ENCODE results near the gene GFER.

GFER gene

DNA sequence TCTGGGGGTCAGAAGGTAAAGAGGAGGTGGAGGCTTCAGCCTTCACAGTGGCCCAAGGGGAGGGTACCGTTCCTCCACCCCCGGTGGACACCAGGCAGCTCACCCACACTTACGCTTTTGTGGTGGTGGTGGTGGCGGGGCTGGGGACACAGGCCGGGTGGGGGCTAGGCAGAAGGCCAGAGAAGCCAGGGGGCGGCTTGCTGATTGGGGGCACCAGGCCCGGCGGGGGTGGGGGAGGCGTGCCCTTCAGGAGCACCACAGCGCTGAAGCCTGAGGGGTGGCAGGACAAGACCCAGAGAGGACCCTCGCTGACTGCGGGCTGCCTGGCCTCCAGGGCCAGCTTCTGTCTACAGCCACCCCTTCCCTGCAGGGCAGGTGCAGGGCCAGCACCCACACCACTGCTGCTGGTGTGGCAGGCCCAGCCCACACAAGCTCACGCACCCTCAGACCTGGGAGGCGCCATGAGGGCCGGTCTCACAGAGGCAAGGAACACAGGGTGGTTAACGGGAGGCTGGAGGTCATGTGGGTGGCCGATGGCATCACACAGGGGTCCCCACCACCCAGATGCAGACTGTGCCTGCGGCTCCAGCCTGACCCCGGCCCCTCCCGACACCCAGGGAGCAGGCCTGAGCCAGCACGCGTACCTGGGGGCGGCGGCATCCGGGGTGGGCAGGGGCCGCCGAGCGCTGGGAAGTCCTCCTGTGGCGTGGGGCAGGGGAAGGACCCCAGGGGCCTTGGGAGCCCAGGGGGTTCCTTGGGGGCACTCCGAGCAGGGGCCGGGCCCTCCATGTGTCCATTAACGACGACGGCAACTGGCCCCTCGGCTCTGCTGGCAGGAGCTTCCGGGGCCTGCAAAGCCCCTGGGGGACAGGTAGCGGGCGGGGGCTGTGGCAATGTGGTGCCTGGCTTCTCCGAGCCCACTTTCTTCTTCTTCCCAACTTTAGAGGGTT is 15.1 kb downstream of the GFER start:
- TF ChIP-seq, protein P1, sequence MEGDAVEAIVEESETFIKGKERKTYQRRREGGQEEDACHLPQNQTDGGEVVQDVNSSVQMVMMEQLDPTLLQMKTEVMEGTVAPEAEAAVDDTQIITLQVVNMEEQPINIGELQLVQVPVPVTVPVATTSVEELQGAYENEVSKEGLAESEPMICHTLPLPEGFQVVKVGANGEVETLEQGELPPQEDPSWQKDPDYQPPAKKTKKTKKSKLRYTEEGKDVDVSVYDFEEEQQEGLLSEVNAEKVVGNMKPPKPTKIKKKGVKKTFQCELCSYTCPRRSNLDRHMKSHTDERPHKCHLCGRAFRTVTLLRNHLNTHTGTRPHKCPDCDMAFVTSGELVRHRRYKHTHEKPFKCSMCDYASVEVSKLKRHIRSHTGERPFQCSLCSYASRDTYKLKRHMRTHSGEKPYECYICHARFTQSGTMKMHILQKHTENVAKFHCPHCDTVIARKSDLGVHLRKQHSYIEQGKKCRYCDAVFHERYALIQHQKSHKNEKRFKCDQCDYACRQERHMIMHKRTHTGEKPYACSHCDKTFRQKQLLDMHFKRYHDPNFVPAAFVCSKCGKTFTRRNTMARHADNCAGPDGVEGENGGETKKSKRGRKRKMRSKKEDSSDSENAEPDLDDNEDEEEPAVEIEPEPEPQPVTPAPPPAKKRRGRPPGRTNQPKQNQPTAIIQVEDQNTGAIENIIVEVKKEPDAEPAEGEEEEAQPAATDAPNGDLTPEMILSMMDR (IDR thresholded peaks at IDR 0.05; ENCODE audit: low read depth, low read length): no peak
- H3K4me3 ChIP-seq (ENCODE audit: low read depth, low read length): no peak overlapping the region

DNA sequence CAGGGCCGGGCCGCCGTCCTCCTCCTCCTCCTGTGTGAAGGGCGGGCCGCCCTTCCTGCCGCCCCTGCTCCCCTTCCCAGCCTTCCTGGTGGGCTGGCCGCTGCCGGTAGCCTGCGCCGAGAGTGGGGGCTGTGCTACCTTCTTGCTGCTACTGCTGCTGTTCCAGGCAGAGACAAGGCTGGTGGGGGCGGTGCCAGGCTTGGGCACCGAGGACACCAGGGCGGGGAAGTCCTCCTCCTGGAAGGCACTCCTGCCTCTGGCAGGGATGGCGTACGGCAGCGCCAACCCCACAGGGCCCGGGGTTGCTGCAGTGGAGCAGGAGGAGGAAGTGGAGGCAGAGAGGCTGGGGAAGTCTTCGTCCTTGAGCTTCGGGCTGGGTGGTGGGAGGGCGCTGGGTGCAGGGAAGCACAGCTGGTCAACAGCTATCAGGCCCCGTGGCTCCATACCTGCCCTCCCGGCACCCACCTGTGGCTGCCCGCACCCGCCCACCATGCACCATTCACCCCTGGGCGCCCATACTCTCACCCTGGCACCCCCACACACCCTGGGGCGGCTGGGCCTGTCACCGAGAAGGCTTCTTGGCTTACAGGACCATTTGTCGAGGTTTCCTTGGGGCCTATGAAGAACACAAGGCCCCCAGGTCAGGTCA is 16.0 kb downstream of the GFER start:
- H3K4me3 ChIP-seq (ENCODE audit: low read depth, low read length): no peak overlapping the region
- TF ChIP-seq, protein P1 (IDR thresholded peaks at IDR 0.05; ENCODE audit: low read depth, low read length): no peak

DNA sequence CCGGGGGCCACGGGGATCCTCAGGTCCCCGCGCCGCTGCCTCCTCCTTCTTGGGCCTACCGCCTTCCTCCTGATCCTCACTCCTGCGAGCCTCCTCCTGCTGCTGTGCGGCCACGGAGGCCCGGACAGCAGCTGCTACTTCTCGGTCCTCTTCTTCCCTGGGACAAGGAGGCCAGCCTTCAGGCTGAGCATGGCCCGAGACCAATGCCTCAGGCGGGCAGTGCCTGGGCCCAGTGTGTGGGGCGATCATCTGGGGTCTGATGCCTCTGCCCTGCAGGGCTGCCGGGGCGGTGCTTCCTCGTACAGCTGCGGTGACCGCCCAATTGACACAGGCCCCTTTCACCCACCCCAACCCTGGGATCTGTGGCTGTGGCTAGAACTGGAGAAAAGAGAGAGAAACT is 17.0 kb downstream of the GFER start:
- TF ChIP-seq, protein P1 (IDR thresholded peaks at IDR 0.05; ENCODE audit: low read depth, low read length): no peak

DNA sequence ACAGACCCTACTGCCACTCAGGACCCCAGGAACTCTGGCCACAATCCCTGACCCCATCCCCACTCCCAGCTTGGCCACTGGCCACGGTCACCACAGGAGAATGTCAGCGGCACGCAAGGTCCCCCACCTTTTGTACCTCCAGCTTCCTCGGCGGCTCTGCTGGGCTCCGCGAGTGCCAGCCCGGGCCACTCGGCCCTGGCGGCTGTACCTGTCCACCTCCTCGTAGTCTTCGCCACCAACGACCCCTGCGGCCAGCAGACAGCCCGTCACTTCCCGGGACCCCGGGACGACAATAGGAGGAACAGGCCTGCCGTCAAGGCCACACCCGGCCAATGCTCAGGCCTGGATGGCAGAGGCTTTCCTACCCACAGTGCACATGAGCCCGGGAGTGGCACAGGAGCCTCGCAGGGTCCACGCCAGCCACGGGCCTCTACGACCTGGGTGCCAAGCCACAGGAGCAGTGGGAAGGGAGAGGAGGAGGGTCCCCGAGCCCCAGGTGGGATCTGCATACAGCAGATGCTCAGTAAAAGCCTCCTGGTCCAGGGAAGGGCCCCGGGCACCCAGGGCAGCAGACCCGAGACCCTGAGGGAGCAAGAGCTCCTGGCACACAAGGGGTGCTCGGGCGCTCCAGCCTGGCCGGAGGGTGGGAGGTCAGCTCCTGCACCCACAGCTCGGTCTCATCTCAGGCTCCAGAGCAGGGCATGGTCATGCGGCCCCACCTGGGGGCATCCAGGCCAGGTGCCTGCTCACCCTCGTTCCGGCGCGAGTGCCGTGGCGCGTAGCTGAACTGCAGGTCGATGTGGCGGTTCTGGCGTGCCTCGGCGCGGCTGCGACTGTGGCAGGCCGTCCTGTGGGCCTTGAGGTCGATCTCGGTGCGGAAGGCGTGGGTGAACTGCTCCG is 17.7 kb downstream of the GFER start:
- no peak overlapping the region for H3K4me3 ChIP-seq (ENCODE audit: low read depth, low read length)
- TF ChIP-seq, protein P1 (IDR thresholded peaks at IDR 0.05; ENCODE audit: low read depth, low read length): no peak

More for the DNA sequence above, 17.0 kb downstream of the GFER start:
- H3K4me3 ChIP-seq (ENCODE audit: low read depth, low read length): no peak overlapping the region

DNA sequence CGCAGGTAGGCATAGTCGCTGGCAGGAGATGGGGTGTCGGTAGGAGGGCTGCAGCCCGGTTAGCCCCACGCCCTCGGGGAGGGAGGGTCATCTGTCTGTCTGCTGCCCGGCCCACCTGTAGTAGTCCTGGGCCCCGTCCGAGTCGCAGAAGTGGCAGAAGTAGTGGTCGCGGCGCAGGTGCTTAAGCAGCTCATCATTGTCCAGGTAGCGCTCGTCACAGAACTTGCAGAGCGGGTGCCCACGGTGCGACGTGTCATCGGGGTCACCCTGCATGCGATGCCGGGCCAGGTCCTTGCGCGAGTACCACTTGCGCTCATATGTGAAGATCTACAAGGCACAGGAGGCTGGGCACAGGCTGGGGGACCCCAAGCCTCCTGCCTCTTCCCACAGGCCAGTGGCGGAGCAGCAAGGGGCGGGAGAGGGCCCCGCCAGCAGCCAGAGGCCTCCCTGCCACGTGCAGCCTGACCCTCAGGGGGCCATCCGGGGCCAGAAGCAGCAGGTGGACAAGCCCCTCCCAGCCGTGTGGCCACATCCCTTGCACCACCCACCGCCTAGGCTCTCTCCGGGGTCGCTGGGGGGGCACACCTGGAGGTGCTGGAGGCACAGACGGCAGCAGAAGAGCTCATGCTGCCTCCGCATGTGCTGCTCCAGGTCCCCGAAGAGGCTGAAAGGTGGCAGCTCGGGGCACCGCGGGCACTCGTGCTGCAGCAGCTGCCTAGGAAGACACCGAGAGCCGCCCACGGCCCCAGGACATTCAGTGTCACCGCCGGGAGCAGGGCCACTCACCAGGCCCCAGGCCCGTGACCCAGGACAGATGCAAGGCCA is 18.6 kb downstream of the GFER start:
- no peak overlapping the region for H3K4me3 ChIP-seq (ENCODE audit: low read depth, low read length)
- TF ChIP-seq, protein P1 (IDR thresholded peaks at IDR 0.05; ENCODE audit: low read depth, low read length): no peak

DNA sequence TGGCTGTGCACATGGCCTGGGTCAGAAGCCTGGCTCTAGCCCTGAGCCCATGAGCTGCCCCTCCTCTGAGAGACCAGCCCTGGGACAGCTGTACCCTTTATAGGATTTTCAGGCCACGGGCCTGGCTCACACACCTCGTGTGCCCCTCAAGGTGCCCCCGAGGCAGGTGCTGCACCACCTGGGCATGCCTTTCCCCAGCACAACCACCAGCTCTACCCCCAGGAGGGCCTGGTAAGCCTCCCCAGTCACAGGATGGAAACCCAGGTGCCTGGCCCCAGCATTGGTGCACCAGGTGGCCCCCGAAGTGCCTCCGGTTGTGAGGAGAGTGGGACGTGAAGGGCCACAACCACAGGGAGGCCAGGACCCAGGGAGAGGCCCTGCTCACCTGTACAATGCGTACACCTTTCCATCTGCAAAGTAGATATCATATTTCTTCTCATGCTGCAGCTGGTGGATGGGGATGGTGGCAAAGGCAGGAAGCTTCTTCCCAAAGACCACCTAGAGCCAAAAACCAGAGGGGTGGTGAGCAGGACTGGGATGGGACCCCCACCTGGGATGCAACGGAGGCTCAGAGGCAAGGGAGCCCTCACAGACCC is 19.3 kb downstream of the GFER start:
- no peak overlapping the region for H3K4me3 ChIP-seq (ENCODE audit: low read depth, low read length)
- TF ChIP-seq, protein P1 (IDR thresholded peaks at IDR 0.05; ENCODE audit: low read depth, low read length): no peak
